Fibroblast of villous mesenchyme (primary cell): ENCODE measurements around the gene TSPAN14. TPM values are rescaled to one million over a fixed set of nuclear protein-coding genes. Genes with fewer than 3 reads are reported as not detected.
"Not testable (repeated sequence)": the region's sequence is repeated elsewhere in the genome, so short reads cannot be mapped to it uniquely, and the experiment has no call there.

Source experiments
- DNase-seq: peaks from one replicate; pipeline ENCODE4 v3.0.0-alpha.2; 2010; ENCODE audit warnings: low read depth
- H3K4me3 ChIP-seq: 2 replicates; pipeline ENCODE4 v1.5.1; 2011; ENCODE audit warnings: low read depth, mild to moderate bottlenecking, low read length
- total RNA-seq: library from RNA; depleted of rRNA; stranded (reverse); fragments of >200 nt; gene quantifications from 2 replicates; pipeline ENCODE4 v1.2.3, GENCODE V29; 2012
- TF ChIP-seq, protein P1 (sequence below): IDR thresholded peaks from 2 replicates; pipeline ENCODE4 v1.5.1; 2012; ENCODE audit warnings: low read depth, mild to moderate bottlenecking, low read length; ENCODE audit not compliant: insufficient read depth

The TSPAN14 gene
- total RNA-seq, 1 donor = 51.4 TPM

DNA sequence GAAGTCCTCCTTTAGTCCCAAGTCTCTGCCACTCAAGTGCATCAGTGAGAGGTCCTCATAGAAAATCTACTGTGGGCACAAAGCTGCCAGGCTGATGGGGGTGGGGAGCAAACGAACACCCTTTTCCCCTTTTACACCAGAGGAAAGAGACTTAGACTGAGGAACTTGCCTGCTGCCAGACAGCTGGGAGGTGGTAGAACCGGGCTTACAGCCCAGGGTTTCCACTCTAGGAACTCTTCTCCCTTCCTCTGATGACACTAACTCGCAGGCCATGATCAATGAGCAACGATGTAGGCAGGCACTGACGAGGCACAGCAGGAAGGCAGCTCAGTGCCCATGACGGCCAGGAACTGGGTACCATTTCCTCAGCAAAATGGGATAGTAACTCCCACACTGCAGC, 72.6 kb downstream of the TSPAN14 start:
- TF ChIP-seq, protein P1, sequence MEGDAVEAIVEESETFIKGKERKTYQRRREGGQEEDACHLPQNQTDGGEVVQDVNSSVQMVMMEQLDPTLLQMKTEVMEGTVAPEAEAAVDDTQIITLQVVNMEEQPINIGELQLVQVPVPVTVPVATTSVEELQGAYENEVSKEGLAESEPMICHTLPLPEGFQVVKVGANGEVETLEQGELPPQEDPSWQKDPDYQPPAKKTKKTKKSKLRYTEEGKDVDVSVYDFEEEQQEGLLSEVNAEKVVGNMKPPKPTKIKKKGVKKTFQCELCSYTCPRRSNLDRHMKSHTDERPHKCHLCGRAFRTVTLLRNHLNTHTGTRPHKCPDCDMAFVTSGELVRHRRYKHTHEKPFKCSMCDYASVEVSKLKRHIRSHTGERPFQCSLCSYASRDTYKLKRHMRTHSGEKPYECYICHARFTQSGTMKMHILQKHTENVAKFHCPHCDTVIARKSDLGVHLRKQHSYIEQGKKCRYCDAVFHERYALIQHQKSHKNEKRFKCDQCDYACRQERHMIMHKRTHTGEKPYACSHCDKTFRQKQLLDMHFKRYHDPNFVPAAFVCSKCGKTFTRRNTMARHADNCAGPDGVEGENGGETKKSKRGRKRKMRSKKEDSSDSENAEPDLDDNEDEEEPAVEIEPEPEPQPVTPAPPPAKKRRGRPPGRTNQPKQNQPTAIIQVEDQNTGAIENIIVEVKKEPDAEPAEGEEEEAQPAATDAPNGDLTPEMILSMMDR = no peak
- H3K4me3 ChIP-seq = no peak overlapping the region
- no peak for DNase-seq

DNA sequence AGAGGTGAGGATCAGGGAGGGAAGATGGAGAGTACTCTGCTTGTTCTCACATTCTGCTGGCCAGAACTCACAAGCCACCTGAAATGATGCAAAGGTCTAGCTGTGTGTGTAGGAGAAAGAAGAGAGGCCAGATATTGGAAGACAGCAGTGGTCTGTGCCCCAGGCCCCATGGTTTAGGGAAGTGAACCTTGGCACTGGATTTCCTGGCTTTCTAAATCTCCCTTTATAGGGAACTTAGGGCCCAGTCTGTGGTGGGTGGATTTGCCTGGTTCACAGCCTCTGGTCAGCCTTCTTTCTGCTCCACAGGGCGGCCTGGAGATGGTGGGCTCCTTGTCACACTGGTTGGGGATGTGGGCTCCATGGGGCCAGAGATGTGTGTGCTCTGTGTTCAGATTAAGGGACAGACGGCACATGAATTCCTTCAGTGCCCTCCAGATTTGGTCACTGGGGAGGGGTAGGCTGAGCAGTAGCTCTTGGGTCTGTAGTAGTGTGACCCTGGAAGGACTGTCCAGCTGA, 74.1 kb downstream of the TSPAN14 start:
- DNase-seq = no peak
- TF ChIP-seq, protein P1 = no peak
- H3K4me3 ChIP-seq = no peak overlapping the region

DNA sequence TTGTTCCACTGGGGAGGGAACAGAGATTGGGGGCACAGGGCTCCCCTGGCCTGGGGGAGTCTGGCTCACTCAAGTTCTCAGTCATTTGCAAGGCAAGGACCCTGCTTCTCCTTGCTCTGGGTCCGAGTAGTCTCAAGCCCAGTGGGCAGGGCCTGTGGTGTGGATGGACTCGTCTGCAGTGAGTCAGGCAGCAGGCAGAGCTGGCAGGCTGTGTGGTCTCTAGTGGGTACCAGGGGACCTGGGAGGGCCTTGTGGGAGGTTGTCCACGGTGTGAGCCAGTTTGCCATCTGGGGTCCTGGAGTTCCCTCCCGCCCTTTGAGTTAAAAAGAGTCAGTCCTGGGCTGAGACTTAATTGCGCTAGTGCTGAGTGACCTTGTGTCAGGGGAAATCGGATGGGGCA, 74.8 kb downstream of the TSPAN14 start:
- no peak for DNase-seq
- TF ChIP-seq, protein P1 = no peak
- no peak overlapping the region for H3K4me3 ChIP-seq

DNA sequence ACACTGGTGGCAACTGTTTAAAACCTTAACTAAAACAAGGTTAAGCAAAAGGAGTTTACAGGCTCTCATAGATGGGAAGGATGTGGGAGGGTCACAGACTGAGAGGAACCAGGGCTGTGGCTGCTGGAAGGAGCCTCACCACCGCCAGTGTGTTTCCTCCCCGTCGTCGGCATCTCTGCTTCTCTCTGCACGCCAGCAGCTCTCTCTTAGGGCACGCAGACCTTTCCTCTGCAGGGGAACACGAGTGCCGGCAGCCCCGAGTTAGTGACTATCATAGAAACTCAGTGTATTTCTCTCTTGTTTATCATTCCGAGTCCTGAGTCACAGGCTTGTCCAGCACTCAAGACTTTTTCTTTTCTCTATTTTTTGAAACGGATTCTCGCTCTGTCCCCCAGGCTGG, 75.5 kb downstream of the TSPAN14 start:
- TF ChIP-seq, protein P1 = no peak
- peak; percentile 45 for DNase-seq
- H3K4me3 ChIP-seq = no peak overlapping the region

DNA sequence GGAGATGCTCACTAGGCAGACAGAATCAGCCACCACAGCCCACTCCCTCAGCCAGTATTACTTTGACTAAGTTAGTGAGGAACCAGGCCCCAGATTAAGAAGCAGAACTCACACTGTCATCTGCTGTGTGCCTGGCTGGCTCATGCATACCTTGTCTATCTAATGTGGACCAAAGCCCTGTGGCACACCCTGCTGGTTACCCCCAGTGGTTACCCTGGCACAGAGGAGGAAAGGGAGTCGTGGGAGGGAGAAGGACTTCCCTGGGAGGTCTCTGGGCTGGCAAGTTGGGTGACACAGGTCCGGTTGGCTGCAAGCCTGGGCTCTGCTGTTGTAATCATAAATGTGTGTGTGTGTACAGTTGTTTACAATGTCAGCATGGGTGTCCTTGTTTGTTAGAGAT, 76.1 kb downstream of the TSPAN14 start:
- peak; percentile 49 for DNase-seq
- no peak overlapping the region for H3K4me3 ChIP-seq
- TF ChIP-seq, protein P1 = peak; percentile 33

DNA sequence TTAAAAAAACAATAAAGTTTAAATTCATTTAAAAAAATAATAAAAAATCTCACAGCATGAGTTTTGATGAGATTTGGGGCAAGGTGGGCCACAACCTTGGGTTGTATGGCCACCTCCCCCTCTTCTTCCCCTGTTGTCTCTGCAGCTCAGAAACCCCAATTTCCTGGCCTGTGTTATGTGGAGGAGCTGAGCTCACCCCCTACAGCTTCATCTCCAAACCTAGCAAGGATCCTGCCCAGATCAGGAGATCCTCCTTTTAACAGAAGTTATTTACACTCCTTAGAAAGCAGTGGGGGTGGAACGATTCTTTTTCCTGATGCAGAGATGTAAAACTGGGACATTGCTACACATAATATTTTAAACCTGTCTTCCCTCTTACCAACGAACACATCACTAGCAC, 76.7 kb downstream of the TSPAN14 start:
- no peak overlapping the region for H3K4me3 ChIP-seq
- no peak for DNase-seq
- TF ChIP-seq, protein P1 = no peak

DNA sequence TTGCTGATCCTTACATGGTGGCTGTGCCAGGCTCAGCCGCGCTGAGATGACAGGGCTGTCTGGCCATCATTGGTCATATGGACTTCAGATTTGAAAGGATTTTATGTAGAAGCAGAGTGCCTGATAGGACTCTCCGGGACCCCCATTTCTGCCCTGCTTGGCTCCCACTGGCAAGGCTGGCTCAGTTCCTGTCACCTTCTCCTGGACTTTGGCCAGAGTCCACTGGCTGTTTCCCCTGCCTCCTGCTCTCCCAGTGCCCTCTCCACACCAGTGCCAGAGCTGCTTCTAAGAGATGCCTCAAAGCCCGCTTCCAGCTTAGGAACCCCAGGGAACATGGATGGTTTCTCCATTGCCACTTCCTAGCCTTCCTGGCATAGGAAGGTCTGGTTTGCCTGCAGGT, 78.5 kb downstream of the TSPAN14 start:
- TF ChIP-seq, protein P1 = no peak
- no peak for DNase-seq
- H3K4me3 ChIP-seq = no peak overlapping the region

DNA sequence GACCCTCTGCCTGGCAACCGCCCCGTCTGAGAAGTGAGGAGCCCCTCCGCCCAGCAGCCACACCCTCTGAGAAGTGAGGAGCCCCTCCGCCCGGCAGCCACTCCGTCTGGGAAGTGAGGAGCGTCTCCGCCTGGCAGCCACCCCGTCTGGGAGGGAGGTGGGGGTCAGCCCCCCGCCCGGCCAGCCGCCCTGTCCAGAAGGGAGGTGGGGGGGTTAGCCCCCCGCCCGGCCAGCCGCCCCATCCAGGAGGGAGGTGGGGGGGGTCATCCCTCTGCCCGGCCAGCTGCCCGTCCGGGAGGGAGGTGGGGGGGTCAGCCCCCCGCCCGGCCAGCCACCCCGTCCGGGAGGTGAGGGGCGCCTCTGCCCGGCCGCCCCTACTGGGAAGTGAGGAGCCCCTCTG, 79.9 kb downstream of the TSPAN14 start:
- H3K4me3 ChIP-seq, DNase-seq: not testable (repeated sequence)

DNA sequence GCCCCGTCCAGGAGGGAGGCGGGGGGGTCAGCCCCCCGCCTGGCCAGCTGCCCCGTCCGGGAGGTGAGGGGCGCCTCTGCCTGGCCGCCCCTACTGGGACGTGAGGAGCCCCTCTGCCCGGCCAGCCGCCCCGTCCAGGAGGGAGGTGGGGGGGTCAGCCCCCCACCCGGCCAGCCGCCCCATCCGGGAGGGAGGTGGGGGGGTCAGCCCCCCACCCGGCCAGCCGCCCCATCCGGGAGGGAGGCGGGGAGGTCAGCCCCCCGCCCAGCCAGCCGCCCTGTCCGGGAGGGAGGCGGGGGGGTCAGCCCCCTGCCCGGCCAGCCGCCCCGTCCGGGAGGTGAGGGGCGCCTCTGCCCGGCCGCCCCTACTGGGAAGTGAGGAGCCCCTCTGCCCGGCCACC, 80.5 kb downstream of the TSPAN14 start:
- not testable (repeated sequence) for H3K4me3 ChIP-seq, DNase-seq
